SU-DHL-6 (cell line): Measurements from ENCODE around the gene DENND5B.

Experiments
- CTCF ChIP-seq: fragments of 200-600 bp; sonication (generic); IDR thresholded peaks from one replicate; pipeline ENCODE4 v1.5.1; 2017; ENCODE audit warnings: antibody characterized with exemption, mild to moderate bottlenecking, low read length, moderate library complexity; ENCODE audit not compliant: insufficient read depth, poor library complexity, severe bottlenecking
- EZH2phosphoT487 ChIP-seq: fragments of 200-600 bp; sonication (generic), shearing (Covaris generic); conservative IDR thresholded peaks from 2 replicates; pipeline ENCODE4 v1.6.1; 2018; ENCODE audit warnings: mild to moderate bottlenecking, antibody characterized with exemption, low read length, moderate library complexity, mixed read lengths

- TF ChIP-seq CTCF (no peak), EZH2phosphoT487 (no peak)
These were observed 124.2 kb downstream of the DENND5B start for GRCh38 chr12:31466768-31467167.
